Tibial nerve (tissue), 3 donors: Measurements from ENCODE around the gene DLK1.

Experiments
- POLR2A ChIP-seq, 2 donors: fragments of 450-650 bp; IDR thresholded peaks; one replicate each; pipeline ENCODE4 v1.6.1; 2017; ENCODE audit warnings: antibody characterized with exemption in 2 of 2, mild to moderate bottlenecking in 2 of 2, moderate library complexity in 2 of 2
- TF ChIP-seq, protein P1 (sequence below), 5 experiments: fragments of 200-600 bp in 3 of 5; fragments of 450-650 bp in 2 of 5; sonication (generic) in 3 of 5; IDR thresholded peaks; one replicate each; pipeline ENCODE4 v1.5.1; 2016 to 2019; ENCODE audit warnings: antibody characterized with exemption in 5 of 5, mild to moderate bottlenecking in 3 of 5, moderate library complexity in 2 of 5

DNA sequence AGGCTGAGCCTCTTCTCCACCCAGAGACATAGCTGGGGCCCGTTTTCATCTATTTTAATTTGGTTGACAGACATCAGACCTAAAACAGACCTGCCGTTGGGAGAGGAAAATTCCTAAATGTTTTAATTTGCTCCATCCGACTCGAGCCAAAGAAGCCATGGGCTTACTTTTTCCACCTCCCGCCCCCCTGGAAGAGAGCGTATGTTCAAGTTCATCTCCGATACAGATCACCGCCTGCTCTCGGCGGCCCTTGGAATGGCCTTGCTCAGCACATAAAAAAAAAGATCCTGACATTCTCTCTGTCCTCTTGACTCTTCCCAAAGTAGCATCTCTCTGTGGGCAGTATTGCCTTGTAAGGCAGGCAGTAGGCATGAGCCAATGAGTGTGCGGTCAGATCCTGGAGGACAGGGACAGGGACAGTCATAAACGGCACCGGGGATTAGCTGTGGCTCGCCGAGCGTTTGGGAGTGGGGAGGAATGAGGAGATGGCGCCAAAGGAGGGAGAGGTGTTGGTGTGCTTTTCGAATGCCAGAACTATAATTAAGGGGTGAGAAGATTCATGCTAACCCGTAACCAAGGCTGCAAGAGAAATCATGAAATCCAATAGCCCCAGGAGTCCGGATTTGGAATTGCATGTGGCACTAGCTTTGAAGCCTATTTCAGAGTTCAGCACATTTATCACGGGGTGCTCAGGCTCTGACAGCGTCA lies 51.3 kb downstream of the DLK1 start:
- TF ChIP-seq, protein P1, sequence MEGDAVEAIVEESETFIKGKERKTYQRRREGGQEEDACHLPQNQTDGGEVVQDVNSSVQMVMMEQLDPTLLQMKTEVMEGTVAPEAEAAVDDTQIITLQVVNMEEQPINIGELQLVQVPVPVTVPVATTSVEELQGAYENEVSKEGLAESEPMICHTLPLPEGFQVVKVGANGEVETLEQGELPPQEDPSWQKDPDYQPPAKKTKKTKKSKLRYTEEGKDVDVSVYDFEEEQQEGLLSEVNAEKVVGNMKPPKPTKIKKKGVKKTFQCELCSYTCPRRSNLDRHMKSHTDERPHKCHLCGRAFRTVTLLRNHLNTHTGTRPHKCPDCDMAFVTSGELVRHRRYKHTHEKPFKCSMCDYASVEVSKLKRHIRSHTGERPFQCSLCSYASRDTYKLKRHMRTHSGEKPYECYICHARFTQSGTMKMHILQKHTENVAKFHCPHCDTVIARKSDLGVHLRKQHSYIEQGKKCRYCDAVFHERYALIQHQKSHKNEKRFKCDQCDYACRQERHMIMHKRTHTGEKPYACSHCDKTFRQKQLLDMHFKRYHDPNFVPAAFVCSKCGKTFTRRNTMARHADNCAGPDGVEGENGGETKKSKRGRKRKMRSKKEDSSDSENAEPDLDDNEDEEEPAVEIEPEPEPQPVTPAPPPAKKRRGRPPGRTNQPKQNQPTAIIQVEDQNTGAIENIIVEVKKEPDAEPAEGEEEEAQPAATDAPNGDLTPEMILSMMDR (IDR thresholded peaks at IDR 0.05): no peak
- TF ChIP-seq POLR2A (IDR thresholded peaks at IDR 0.05): no peak
